GM13976 (cell line): ENCODE results near the gene CASZ1.

ENCODE experiments used
- DNase-seq: peaks from one replicate; pipeline ENCODE4 v3.0.0; 2012; ENCODE audit warnings: low spot score
- in situ Hi-C: fragments of 300-500 bp; cut with MboI; formaldehyde crosslinking; loops from one replicate; pipeline ENCODE4 v1.12.0; 2022; ENCODE audit warnings: low sequenced_read_pairs, mixed read lengths, inconsistent platforms; ENCODE audit not compliant: unreplicated experiment
- TF ChIP-seq, protein P1 (sequence below): IDR thresholded peaks from 2 replicates; pipeline ENCODE4 v1.5.1; 2012; ENCODE audit warnings: borderline replicate concordance, mild to moderate bottlenecking; ENCODE audit not compliant: insufficient read depth; ENCODE audit errors: extremely low read depth, missing control alignments, control extremely low read depth

The CASZ1 gene

DNA sequence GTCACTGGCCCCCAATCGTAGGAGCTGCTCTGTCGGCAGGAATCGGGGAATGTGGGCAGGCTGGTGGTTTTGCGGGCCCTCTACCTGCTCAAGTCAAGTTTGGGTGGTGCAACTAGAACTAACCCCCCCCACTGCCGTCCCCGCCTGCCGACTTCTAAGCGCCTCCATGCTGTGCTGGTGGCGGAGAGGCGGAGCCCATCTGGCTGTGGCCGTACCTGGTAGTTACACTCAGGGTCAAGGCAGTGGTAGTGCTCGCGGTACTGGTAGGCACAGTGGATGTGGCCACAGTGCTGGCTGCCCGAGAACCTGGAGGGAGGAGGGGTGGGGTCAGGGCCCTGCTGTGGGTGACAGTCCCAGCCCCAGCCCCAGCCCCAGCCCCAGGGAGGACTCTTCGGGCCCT is 140.0 kb downstream of the CASZ1 start:
- TF ChIP-seq, protein P1, sequence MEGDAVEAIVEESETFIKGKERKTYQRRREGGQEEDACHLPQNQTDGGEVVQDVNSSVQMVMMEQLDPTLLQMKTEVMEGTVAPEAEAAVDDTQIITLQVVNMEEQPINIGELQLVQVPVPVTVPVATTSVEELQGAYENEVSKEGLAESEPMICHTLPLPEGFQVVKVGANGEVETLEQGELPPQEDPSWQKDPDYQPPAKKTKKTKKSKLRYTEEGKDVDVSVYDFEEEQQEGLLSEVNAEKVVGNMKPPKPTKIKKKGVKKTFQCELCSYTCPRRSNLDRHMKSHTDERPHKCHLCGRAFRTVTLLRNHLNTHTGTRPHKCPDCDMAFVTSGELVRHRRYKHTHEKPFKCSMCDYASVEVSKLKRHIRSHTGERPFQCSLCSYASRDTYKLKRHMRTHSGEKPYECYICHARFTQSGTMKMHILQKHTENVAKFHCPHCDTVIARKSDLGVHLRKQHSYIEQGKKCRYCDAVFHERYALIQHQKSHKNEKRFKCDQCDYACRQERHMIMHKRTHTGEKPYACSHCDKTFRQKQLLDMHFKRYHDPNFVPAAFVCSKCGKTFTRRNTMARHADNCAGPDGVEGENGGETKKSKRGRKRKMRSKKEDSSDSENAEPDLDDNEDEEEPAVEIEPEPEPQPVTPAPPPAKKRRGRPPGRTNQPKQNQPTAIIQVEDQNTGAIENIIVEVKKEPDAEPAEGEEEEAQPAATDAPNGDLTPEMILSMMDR: no peak
- DNase-seq: no peak
- in situ Hi-C loops: no loop called here

GRCh38 chr1:10655002-10655401 is 141.4 kb downstream of the CASZ1 start:
- DNase-seq: no peak
- TF ChIP-seq, protein P1: no peak
- in situ Hi-C loops: no loop called here

DNA sequence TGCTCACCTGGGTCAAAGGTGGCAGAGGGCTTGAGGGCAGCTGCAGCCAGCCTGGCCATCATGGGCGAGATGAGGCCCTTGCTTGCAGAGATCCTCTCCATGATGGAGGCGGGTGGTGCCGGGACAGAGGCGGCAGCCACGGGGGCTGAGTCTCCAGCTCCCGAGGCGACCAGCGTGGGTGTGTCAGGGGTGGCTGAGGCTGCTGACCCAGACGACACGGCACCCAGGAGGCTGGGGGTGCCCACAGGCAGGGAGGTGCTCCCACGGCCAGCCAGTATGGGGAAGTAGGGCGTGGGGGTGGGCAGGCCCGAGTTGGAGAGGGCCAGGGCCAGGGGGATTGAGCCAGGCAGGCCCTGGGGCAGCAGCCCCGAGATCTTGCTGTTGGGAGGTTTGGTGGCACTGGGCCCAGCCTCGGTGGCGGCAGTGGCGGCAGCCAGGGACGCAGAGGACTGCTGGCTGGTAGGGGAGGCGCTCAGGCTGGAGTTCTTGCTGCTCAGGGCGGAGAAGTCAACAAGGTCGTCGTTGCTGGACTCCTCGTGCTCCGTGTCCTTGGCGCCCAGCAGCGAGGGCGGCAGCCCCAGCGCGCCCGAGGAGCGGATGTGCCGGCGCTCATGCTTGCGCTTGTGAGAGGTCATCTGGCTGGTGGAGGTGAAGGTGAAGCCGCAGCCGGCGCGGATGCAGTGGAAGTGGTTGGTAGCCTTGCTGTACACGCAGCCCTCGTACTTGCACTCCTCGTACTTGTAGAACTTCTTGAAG is 142.9 kb downstream of the CASZ1 start:
- TF ChIP-seq, protein P1: no peak
- DNase-seq: no peak
- in situ Hi-C loops: no loop called here

DNA sequence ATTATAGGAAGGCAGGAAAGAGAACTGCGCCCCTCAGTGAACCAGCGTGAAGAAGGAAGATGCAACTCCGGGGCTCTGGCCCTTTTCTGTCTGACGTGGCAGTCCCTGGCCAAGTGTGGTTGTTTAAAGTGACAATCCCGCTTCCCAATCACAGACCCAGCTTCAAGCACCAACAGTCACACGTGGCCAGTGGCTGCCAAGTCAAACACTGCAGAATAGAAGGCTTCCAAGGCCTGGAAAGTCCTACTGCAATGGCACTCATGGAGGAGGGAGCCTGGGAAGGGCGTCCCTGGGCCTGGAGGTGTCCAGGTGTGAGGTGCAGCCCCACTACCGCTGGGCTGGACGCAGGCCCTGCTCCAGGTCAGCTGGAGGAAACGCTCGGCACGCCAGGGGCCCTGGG is 143.8 kb downstream of the CASZ1 start:
- DNase-seq: no peak

GRCh38 chr1:10651793-10652192 is 144.7 kb downstream of the CASZ1 start:
- in situ Hi-C loops: no loop called here
- TF ChIP-seq, protein P1: no peak
- no peak for DNase-seq

More for the DNA sequence above, 143.8 kb downstream of the CASZ1 start:
- in situ Hi-C loops: no loop called here
- TF ChIP-seq, protein P1: no peak

GRCh38 chr1:10651389-10651766 is 145.1 kb downstream of the CASZ1 start:
- no peak for DNase-seq
- in situ Hi-C loops: no loop called here
- TF ChIP-seq, protein P1: no peak
